Right cardiac atrium (tissue), 5 donors: Measurements from ENCODE around the gene AKAP5. TPM values are rescaled to one million over a fixed set of nuclear protein-coding genes. Genes with fewer than 3 reads are reported as not detected.

ENCODE experiments used
- ATAC-seq, 2 donors: fragments of 200-7000 bp; cut with Tn5 transposase; one replicate each; pipeline versions ENCODE4 v1.8.0 to v1.9.1; 2020; ENCODE audit warnings: moderate library complexity in 2 of 2, mild to moderate bottlenecking in 1 of 2
- DNase-seq, 3 donors: peaks; one replicate each; pipeline ENCODE4 v3.0.0-alpha.2; 2020
- H3K27ac ChIP-seq: one replicate; pipeline ENCODE4 v1.5.1; 2013; ENCODE audit warnings: mild to moderate bottlenecking, low read length, control low read depth, moderate library complexity
- H3K27me3 ChIP-seq: one replicate; pipeline ENCODE4 v1.6.1; 2013; ENCODE audit not compliant: control insufficient read depth, insufficient read depth
- H3K4me1 ChIP-seq: one replicate; pipeline ENCODE4 v1.6.1; 2013; ENCODE audit warnings: low read length; ENCODE audit not compliant: control insufficient read depth, insufficient read depth
- H3K4me3 ChIP-seq: one replicate; pipeline ENCODE4 v1.5.1; 2013; ENCODE audit warnings: low read length, control low read depth
- H3K9me3 ChIP-seq: one replicate; pipeline ENCODE4 v1.6.1; 2013; ENCODE audit warnings: low read length; ENCODE audit not compliant: control insufficient read depth
- WGBS: extraction: QIAGEN DNeasy Blood & Tissue Kit; methylation state at CpG from one replicate; pipeline ENCODE4 v1.1.7; 2013; 5-methylcytosine and 5-hydroxymethylcytosine counted together
- intact Hi-C, 4 donors: fragments of 100-400 bp; cut with DNase I; formaldehyde crosslinking; loops; one replicate each; pipeline versions ENCODE4 v1.11.0 to v1.14.0; 2022 to 2023
- polyA plus RNA-seq: library from polyadenylated mRNA; stranded (reverse); fragments of 200-250 nt; gene quantifications from one replicate; pipeline ENCODE4 v1.2.3, GENCODE V29; 2013
- total RNA-seq, 4 donors: library from RNA; stranded (reverse); fragmentation: NEBNext Ultra II Directional; extraction: Animal tissue kit (Norgen Biotek cat#: 25700); gene quantifications; one replicate each; pipeline ENCODE4 v1.2.1, GENCODE V29; 2021
- donor health status: healthy with polysubstance abuse.
- donor health status: DM: no; HTN: yes; CAD: no.
- donor health status: DM: no; HTN: no; CAD: no.
- donor health status: DM: no; HTN: yes; CAD: no; lungs with severe emphysema.
- donor health status: DM: yes; HTN: yes; CAD: no.

The AKAP5 gene
- total and polyA plus RNA-seq, 5 donors: 0.09 to 0.24 (median 0.22) TPM

- intact Hi-C loops: loop anchor here in 3 of 4 donors (5.0 to 10.0 kb wide), 2 partner anchors 44 to 132 kb away; no protein-coding TSS in a partner anchor
These were observed 11.1 kb downstream of the AKAP5 start for GRCh38 chr14:64476438-64476837.

GRCh38 chr14:64478634-64479250, 13.4 kb downstream of the AKAP5 start:
- no peak for ATAC-seq
- no peak overlapping the region for H3K4me3 ChIP-seq

More at GRCh38 chr14:64476438-64476837, 11.1 kb downstream of the AKAP5 start:
- H3K4me1 ChIP-seq: no peaks in the 10 kb centered on the region
- no peaks in the 10 kb centered on the region for H3K9me3 ChIP-seq
- no peak overlapping the region for H3K4me3 ChIP-seq
- H3K27me3 ChIP-seq: no peaks in the 10 kb centered on the region
- ATAC-seq: no peak
- DNase-seq: no peak
- H3K27ac ChIP-seq: no peak overlapping the region
- 92% methylated on average over 8 of the region's 8 CpGs for WGBS

GRCh38 chr14:64488590-64489099, 23.3 kb downstream of the AKAP5 start:
- Histone ChIP-seq H3K4me1 (peaks cover 7% of the 10 kb centered on the region), H3K27ac (no peak overlapping the region), H3K9me3 (no peaks in the 10 kb centered on the region), H3K4me3 (no peak overlapping the region), H3K27me3 (no peaks in the 10 kb centered on the region)
- intact Hi-C loops: no loop called here
- DNase-seq (no peak), ATAC-seq (no peak)
- 86% methylated on average over 5 of the region's 5 CpGs for WGBS

More at GRCh38 chr14:64478634-64479250, 13.4 kb downstream of the AKAP5 start:
- Histone ChIP-seq H3K27ac (no peak overlapping the region), H3K9me3 (no peaks in the 10 kb centered on the region), H3K4me1 (no peaks in the 10 kb centered on the region), H3K27me3 (no peaks in the 10 kb centered on the region)
- no peak for DNase-seq
- intact Hi-C loops: loop anchor here in 3 of 4 donors (5.0 to 10.0 kb wide), 2 partner anchors 46 to 134 kb away; no protein-coding TSS in a partner anchor

GRCh38 chr14:64491637-64492036, 26.3 kb downstream of the AKAP5 start:
- intact Hi-C loops: no loop called here
- Histone ChIP-seq H3K4me1 (peaks cover 7% of the 10 kb centered on the region), H3K27ac (no peak overlapping the region), H3K9me3 (no peaks in the 10 kb centered on the region), H3K27me3 (no peaks in the 10 kb centered on the region), H3K4me3 (no peak overlapping the region)
- DNase-seq (no peak), ATAC-seq (no peak)
- 65% methylated on average over 2 of the region's 2 CpGs for WGBS

- Histone ChIP-seq H3K27ac (no peak overlapping the region), H3K9me3 (no peaks in the 10 kb centered on the region), H3K27me3 (no peaks in the 10 kb centered on the region), H3K4me3 (no peak overlapping the region), H3K4me1 (peaks cover 7% of the 10 kb centered on the region)
- ATAC-seq (no peak), DNase-seq (no peak)
- intact Hi-C loops: no loop called here
- WGBS: 74% methylated on average over 3 of the region's 3 CpGs
These were observed 28.2 kb downstream of the AKAP5 start for GRCh38 chr14:64493455-64493854.

GRCh38 chr14:64495252-64495651, 30.0 kb downstream of the AKAP5 start:
- H3K27me3 ChIP-seq: no peaks in the 10 kb centered on the region
- no peak for DNase-seq
- intact Hi-C loops: no loop called here
- no peak overlapping the region for H3K4me3 ChIP-seq
- peaks cover 7% of the 10 kb centered on the region for H3K4me1 ChIP-seq
- no peaks in the 10 kb centered on the region for H3K9me3 ChIP-seq
- ATAC-seq: no peak
- no peak overlapping the region for H3K27ac ChIP-seq

GRCh38 chr14:64496764-64497163, 31.5 kb downstream of the AKAP5 start:
- no peak overlapping the region for H3K4me3 ChIP-seq
- no peaks in the 10 kb centered on the region for H3K9me3 ChIP-seq
- ATAC-seq (no peak), DNase-seq (no peak)
- H3K27ac ChIP-seq: no peak overlapping the region
- H3K27me3 ChIP-seq: no peaks in the 10 kb centered on the region
- peaks cover 3% of the 10 kb centered on the region for H3K4me1 ChIP-seq
- intact Hi-C loops: no loop called here

GRCh38 chr14:64500088-64500487, 34.8 kb downstream of the AKAP5 start:
- H3K27ac ChIP-seq: no peak overlapping the region
- intact Hi-C loops: loop anchor here in 1 of 4 donors (10.0 kb wide), 1 partner anchor 155 kb away; no protein-coding TSS in a partner anchor
- no peak overlapping the region for H3K4me3 ChIP-seq
- H3K9me3 ChIP-seq: no peaks in the 10 kb centered on the region
- DNase-seq (no peak), ATAC-seq (no peak)
- peaks cover 9% of the 10 kb centered on the region for H3K4me1 ChIP-seq
- WGBS: 96% methylated on average over 1 of the region's 1 CpG
- H3K27me3 ChIP-seq: no peaks in the 10 kb centered on the region

GRCh38 chr14:64501411-64502171, 36.3 kb downstream of the AKAP5 start:
- peak; percentile 71 to 84 (median 77) for DNase-seq
- Histone ChIP-seq H3K4me1 (peaks cover 9% of the 10 kb centered on the region), H3K4me3 (peak overlapping the region; percentile 65), H3K27ac (peak overlapping the region; percentile 97), H3K27me3 (no peaks in the 10 kb centered on the region), H3K9me3 (no peaks in the 10 kb centered on the region)
- intact Hi-C loops: loop anchor here in 1 of 4 donors (10.0 kb wide), 1 partner anchor 157 kb away; no protein-coding TSS in a partner anchor
- 35% methylated on average over 8 of the region's 8 CpGs for WGBS
- ATAC-seq: peak; percentile 36 to 42

- H3K4me3 ChIP-seq: peak overlapping the region; percentile 65
- no peak for ATAC-seq
- peaks cover 11% of the 10 kb centered on the region for H3K4me1 ChIP-seq
- intact Hi-C loops: loop anchor here in 1 of 4 donors (10.0 kb wide), 1 partner anchor 158 kb away; no protein-coding TSS in a partner anchor
- 58% methylated on average over 6 of the region's 6 CpGs for WGBS
- H3K9me3 ChIP-seq: no peaks in the 10 kb centered on the region
- peak overlapping the region; percentile 98 for H3K27ac ChIP-seq
- H3K27me3 ChIP-seq: no peaks in the 10 kb centered on the region
- DNase-seq: no peak
These were observed 37.2 kb downstream of the AKAP5 start for GRCh38 chr14:64502456-64502855.

- no peak for DNase-seq
- intact Hi-C loops: loop anchor here in 1 of 4 donors (10.0 kb wide), 1 partner anchor 158 kb away; no protein-coding TSS in a partner anchor
These were observed 37.7 kb downstream of the AKAP5 start for GRCh38 chr14:64502887-64503433.

More at GRCh38 chr14:64502887-64503433, 37.7 kb downstream of the AKAP5 start:
- Histone ChIP-seq H3K27ac (peak overlapping the region; percentile 98), H3K4me1 (peaks cover 11% of the 10 kb centered on the region), H3K27me3 (no peaks in the 10 kb centered on the region), H3K4me3 (peak overlapping the region; percentile 65), H3K9me3 (no peaks in the 10 kb centered on the region)
- no peak for ATAC-seq
- WGBS: under 1% methylated on average over 29 of the region's 29 CpGs
